Measurements from ENCODE around the gene RNF220. TPM values are rescaled to one million over a fixed set of nuclear protein-coding genes. Genes with fewer than 3 reads are reported as not detected.
A peak's percentile ranks its signal among the peaks of the same experiment; 100 is the strongest.

The RNF220 gene
- total and polyA plus RNA-seq, 9 of the 15 experiments (the other 6 are each of a cell fraction or from before 2014, with no cell fraction given) = 5.1 to 117 (median 66.9) TPM

DNA sequence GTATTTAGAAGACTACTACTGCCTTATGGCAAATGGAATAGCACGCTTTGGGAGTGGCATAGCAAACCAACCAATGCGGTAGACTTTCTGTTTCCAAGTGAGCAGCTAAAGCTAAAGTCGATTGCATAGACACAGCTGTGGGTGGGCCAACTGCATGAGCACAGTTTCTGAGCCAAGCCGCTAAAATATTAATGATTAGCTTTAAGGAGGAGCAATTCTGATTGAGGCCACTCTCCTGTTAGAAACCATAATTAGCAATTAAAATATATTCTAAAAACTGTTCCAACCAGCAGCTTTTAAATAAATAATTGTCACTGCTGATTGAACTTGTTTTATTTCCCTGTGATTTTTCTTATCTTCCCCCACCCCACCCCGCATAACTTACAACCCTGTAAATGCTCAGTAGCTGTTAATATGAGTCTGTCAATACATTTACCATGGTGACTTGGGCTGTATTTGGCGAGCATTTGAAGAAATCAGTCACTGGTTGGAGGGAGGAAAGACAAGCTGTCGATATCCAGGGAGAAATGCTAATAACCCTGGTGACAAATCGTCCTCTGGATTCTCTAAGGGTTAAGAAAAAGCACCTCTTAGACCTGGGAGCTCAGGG lies 32.2 kb downstream of the RNF220 start:
- in situ Hi-C loops (cut with MboI) = no loop called here
- Histone ChIP-seq H3K9ac (ENCODE audit: insufficient read depth in 1 of 2, low read depth in 2 of 2, low read length in 2 of 2) (no peak overlapping the region), H3K36me3 (ENCODE audit: control insufficient read depth, insufficient read depth, low read length) (no peaks in the 10 kb centered on the region), H3K27ac (ENCODE audit: extremely low read depth, low read depth, low read length) (no peak overlapping the region), H2AFZ (ENCODE audit: low read depth, low read length) (no peak overlapping the region), H4K20me1 (replicated peaks; ENCODE audit: control insufficient read depth, insufficient read depth, low read length) (no peaks in the 10 kb centered on the region), H3K4me2 (ENCODE audit: insufficient read depth, low read length) (no peak overlapping the region), H3K27me3 (ENCODE audit: control insufficient read depth in 2 of 2, insufficient read depth in 2 of 2, low read length in 2 of 2) (peaks cover 2 to 13% of the 10 kb centered on the region in 2 experiments; a peak in 3 of 5 replicates), H3K4me3 (no peak overlapping the region), H3K79me2 (ENCODE audit: control insufficient read depth, insufficient read depth, low read length) (no peaks in the 10 kb centered on the region), H3K4me1 (replicated peaks in 1 of 2; ENCODE audit: control insufficient read depth in 2 of 2, insufficient read depth in 2 of 2, low read length in 2 of 2) (no peaks in the 10 kb centered on the region), H3K9me3 (replicated peaks; ENCODE audit: control insufficient read depth, insufficient read depth, low read depth, low read length) (0 out of 2 replicates have a peak, but pooled peaks cover 1% of the 10 kb centered on the region), H3K9me1 (ENCODE audit: control insufficient read depth, insufficient read depth, low read length) (no peaks in the 10 kb centered on the region)
- DNase-seq (ENCODE audit: extremely low read depth in 1 of 4, low spot score in 3 of 4) (no peak), FAIRE-seq (no peak), ATAC-seq (no peak)
- WGBS (ENCODE audit: insufficient coverage, low coverage, missing lambda C conversion rate) = 3% methylated on average over 8 of the region's 8 CpGs
- intact Hi-C loops (cut with micrococcal nuclease) = no loop called here
- TF ChIP-seq, protein P1, sequence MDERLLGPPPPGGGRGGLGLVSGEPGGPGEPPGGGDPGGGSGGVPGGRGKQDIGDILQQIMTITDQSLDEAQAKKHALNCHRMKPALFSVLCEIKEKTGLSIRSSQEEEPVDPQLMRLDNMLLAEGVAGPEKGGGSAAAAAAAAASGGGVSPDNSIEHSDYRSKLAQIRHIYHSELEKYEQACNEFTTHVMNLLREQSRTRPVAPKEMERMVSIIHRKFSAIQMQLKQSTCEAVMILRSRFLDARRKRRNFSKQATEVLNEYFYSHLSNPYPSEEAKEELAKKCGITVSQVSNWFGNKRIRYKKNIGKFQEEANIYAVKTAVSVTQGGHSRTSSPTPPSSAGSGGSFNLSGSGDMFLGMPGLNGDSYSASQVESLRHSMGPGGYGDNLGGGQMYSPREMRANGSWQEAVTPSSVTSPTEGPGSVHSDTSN (CRISPR knock-in tag; IDR thresholded peaks at IDR 0.05; ENCODE audit: low read depth) = no peak
- TF ChIP-seq, protein P1 (tag; conservative IDR thresholded peaks at IDR 0.05; ENCODE audit: low read depth) = peak; percentile 25; the same call in 1 of the 2 replicates
- TF ChIP-seq FIP1L1 (IDR thresholded peaks at IDR 0.05; ENCODE audit: low read depth, low read length, poor library complexity, severe bottlenecking) = no peak
- TF ChIP-seq GATA2 (CRISPR knock-in tag; IDR thresholded peaks at IDR 0.05) = no peak
- TF ChIP-seq RAD21 (CRISPR knock-in tag; conservative IDR thresholded peaks at IDR 0.05 in 1 of 2, IDR thresholded peaks at IDR 0.05 in 1 of 2) = no peak
- BruUV-seq (replicated peaks) = no TSS peak
- POLR2A ChIA-PET = interaction anchor here (0.6 to 2.3 kb wide), 4 partner anchors 9 to 215 kb away, joined by 4 to 7 read pairs (median 4); no protein-coding TSS in a partner anchor
- CTCF ChIA-PET (ENCODE audit: low intra/inter-chr PET ratio) = no interaction called here

All from K562 (cell line).